BLaER1 treated with 17β-estradiol and CSF1 and Interleukin-3, amounts not matched to agents 10 nM and 100 nM (cell line): Measurements from ENCODE around the gene C1orf232.

Source experiments
- H3K27ac ChIP-seq, 11 experiments: shearing (Covaris generic); formaldehyde crosslinking; 2 replicates each; pipeline ENCODE4 v1.8.1; 2022
- H3K27me3 ChIP-seq, 11 experiments: shearing (Covaris generic); formaldehyde crosslinking; 2 replicates each; pipeline ENCODE4 v1.8.1; 2022
- H3K36me3 ChIP-seq, 11 experiments: shearing (Covaris generic); formaldehyde crosslinking; 2 replicates each; pipeline ENCODE4 v1.8.1; 2022
- H3K4me1 ChIP-seq, 10 experiments: shearing (Covaris generic); formaldehyde crosslinking; 2 replicates each; pipeline ENCODE4 v1.8.1; 2022
- H3K4me2 ChIP-seq, 11 experiments: shearing (Covaris generic); formaldehyde crosslinking; 2 replicates each; pipeline ENCODE4 v1.8.1; 2022
- H3K4me3 ChIP-seq, 10 experiments: shearing (Covaris generic); formaldehyde crosslinking; 2 replicates each; pipeline ENCODE4 v1.8.1; 2022
- H3K9ac ChIP-seq, 11 experiments: shearing (Covaris generic); formaldehyde crosslinking; 2 replicates each; pipeline ENCODE4 v1.8.1; 2022
- H3K9me3 ChIP-seq, 11 experiments: shearing (Covaris generic); formaldehyde crosslinking; replicated peaks in 1 of 11; 2 replicates each; pipeline ENCODE4 v1.8.1; 2022
- H4K20me1 ChIP-seq, 11 experiments: shearing (Covaris generic); formaldehyde crosslinking; 2 replicates each; pipeline ENCODE4 v1.8.1; 2022
- Cebpa-rat ChIP-seq, 11 experiments: shearing (Covaris generic); IDR thresholded peaks; 2 replicates each; pipeline ENCODE4 v1.8.1; 2022

The C1orf232 gene

GRCh38 chr1:26161415-26162219, 7.1 kb downstream of the C1orf232 start:
- H4K20me1 ChIP-seq = no peaks in the 10 kb centered on the region
- peak overlapping the region in 10 of 11 experiments; percentile 23 to 88 (median 82); a peak in 19 of 22 replicates for H3K27ac ChIP-seq
- no peaks in the 10 kb centered on the region for H3K9me3 ChIP-seq
- peak overlapping the region; percentile 62 to 87 (median 79) for H3K9ac ChIP-seq
- H3K4me2 ChIP-seq = peak overlapping the region; percentile 93 to 100 (median 97)
- H3K4me1 ChIP-seq = peaks cover 52 to 91% (median 83%) of the 10 kb centered on the region in 10 experiments
- H3K36me3 ChIP-seq = no peaks in the 10 kb centered on the region
- H3K27me3 ChIP-seq = peaks cover 0 to 30% (median 6%) of the 10 kb centered on the region in 11 experiments; a peak in 9 of 22 replicates
- TF ChIP-seq Cebpa-rat (IDR thresholded peaks at IDR 0.05) = no peak
- peak overlapping the region; percentile 53 to 68 (median 60) for H3K4me3 ChIP-seq

GRCh38 chr1:26160527-26161414, 8.0 kb downstream of the C1orf232 start:
- Histone ChIP-seq H3K9ac (peak overlapping the region; percentile 62 to 87 (median 79)), H3K27me3 (peaks cover 0 to 38% (median 7%) of the 10 kb centered on the region in 11 experiments; a peak in 9 of 22 replicates), H3K4me3 (peak overlapping the region; percentile 55 to 69 (median 60))

GRCh38 chr1:26159743-26160039, 9.1 kb downstream of the C1orf232 start:
- peak overlapping the region in 8 of 10 experiments; percentile 52 to 69 (median 60); a peak in 16 of 20 replicates for H3K4me3 ChIP-seq
- no peaks in the 10 kb centered on the region for H3K36me3 ChIP-seq
- H4K20me1 ChIP-seq = no peaks in the 10 kb centered on the region
- peaks cover 0 to 48% (median 7%) of the 10 kb centered on the region in 11 experiments; a peak in 9 of 22 replicates for H3K27me3 ChIP-seq
- no peaks in the 10 kb centered on the region for H3K9me3 ChIP-seq
- peaks cover 63 to 97% (median 92%) of the 10 kb centered on the region in 10 experiments for H3K4me1 ChIP-seq
- peak overlapping the region in 9 of 11 experiments; percentile 63 to 84 (median 74); a peak in 18 of 22 replicates for H3K9ac ChIP-seq
- peak overlapping the region in 7 of 11 experiments; percentile 43 to 77 (median 70); a peak in 13 of 22 replicates for H3K27ac ChIP-seq
- TF ChIP-seq Cebpa-rat (IDR thresholded peaks at IDR 0.05) = no peak
- peak overlapping the region; percentile 68 to 100 (median 97) for H3K4me2 ChIP-seq

More at GRCh38 chr1:26160527-26161414, 8.0 kb downstream of the C1orf232 start:
- Histone ChIP-seq H3K27ac (peak overlapping the region in 10 of 11 experiments; percentile 23 to 88 (median 82); a peak in 18 of 22 replicates), H3K4me2 (peak overlapping the region; percentile 93 to 100 (median 97)), H4K20me1 (no peaks in the 10 kb centered on the region), H3K36me3 (no peaks in the 10 kb centered on the region), H3K9me3 (no peaks in the 10 kb centered on the region), H3K4me1 (peaks cover 60 to 97% (median 92%) of the 10 kb centered on the region in 10 experiments)
- no peak for TF ChIP-seq Cebpa-rat (IDR thresholded peaks at IDR 0.05)

GRCh38 chr1:26158908-26159742, 9.6 kb downstream of the C1orf232 start, which contains the start of gene FAM110D:
FAM110D (plus strand) TSS chr1:26159079; CDS start chr1:26161292, 2,213 bp downstream.
- TF ChIP-seq Cebpa-rat (IDR thresholded peaks at IDR 0.05) = no peak
- peak within 1 kb of the TSS; percentile 5 to 84 (median 73); a peak in 20 of 22 replicates for H3K9ac ChIP-seq
- H3K4me3 ChIP-seq = peak within 1 kb of the TSS in 8 of 10 experiments; percentile 52 to 69 (median 60); a peak in 16 of 20 replicates
- H3K4me2 ChIP-seq = peak within 1 kb of the TSS; percentile 68 to 100 (median 97)
- peaks cover 0 to 48% (median 7%) of the 10 kb centered on the region in 11 experiments; a peak in 9 of 22 replicates for H3K27me3 ChIP-seq
- H3K27ac ChIP-seq = peak within 1 kb of the TSS in 9 of 11 experiments; percentile 43 to 77 (median 64); a peak in 17 of 22 replicates
- no peaks in the 10 kb centered on the region for H3K9me3 ChIP-seq
- H3K36me3 ChIP-seq = no peaks in the 10 kb centered on the region
- H3K4me1 ChIP-seq = peaks cover 64 to 97% (median 92%) of the 10 kb centered on the region in 10 experiments
- no peaks in the 10 kb centered on the region for H4K20me1 ChIP-seq

- Histone ChIP-seq H4K20me1 (no peaks in the 10 kb centered on the region), H3K4me2 (peak overlapping the region; percentile 68 to 100 (median 97)), H3K4me3 (peak overlapping the region in 8 of 10 experiments; percentile 52 to 69 (median 60); a peak in 16 of 20 replicates), H3K27me3 (peaks cover 0 to 48% (median 7%) of the 10 kb centered on the region in 11 experiments; a peak in 9 of 22 replicates), H3K27ac (peak overlapping the region in 9 of 11 experiments; percentile 43 to 77 (median 64); a peak in 17 of 22 replicates), H3K9me3 (no peaks in the 10 kb centered on the region), H3K36me3 (no peaks in the 10 kb centered on the region), H3K9ac (peak overlapping the region in 10 of 11 experiments; percentile 5 to 84 (median 74); a peak in 19 of 22 replicates), H3K4me1 (peaks cover 59 to 97% (median 90%) of the 10 kb centered on the region in 10 experiments)
- TF ChIP-seq Cebpa-rat (IDR thresholded peaks at IDR 0.05) = no peak
Measured at GRCh38 chr1:26158271-26158907, 10.4 kb downstream of the C1orf232 start.

GRCh38 chr1:26156285-26157038, 12.3 kb downstream of the C1orf232 start:
- H3K4me2 ChIP-seq = peak overlapping the region; percentile 69 to 100 (median 94)
- H3K9me3 ChIP-seq = no peaks in the 10 kb centered on the region
- H3K4me1 ChIP-seq = peaks cover 59 to 89% (median 78%) of the 10 kb centered on the region in 10 experiments
- peaks cover 0 to 34% (median 0%) of the 10 kb centered on the region in 11 experiments; a peak in 4 of 22 replicates for H3K27me3 ChIP-seq
- H3K9ac ChIP-seq = peak overlapping the region in 10 of 11 experiments; percentile 7 to 70 (median 50); a peak in 16 of 22 replicates
- H3K4me3 ChIP-seq = peak overlapping the region in 8 of 10 experiments; percentile 39 to 62 (median 52); a peak in 16 of 20 replicates
- no peaks in the 10 kb centered on the region for H4K20me1 ChIP-seq
- peak overlapping the region in 8 of 11 experiments; percentile 40 to 67 (median 55); a peak in 17 of 22 replicates for H3K27ac ChIP-seq
- no peak for TF ChIP-seq Cebpa-rat (IDR thresholded peaks at IDR 0.05)
- no peaks in the 10 kb centered on the region for H3K36me3 ChIP-seq
